ENCODE data around the gene IGF1R.

The IGF1R gene

GRCh38 chr15:98865397-98866339 lies 217.3 kb downstream of the IGF1R start:
- DNase-seq: peak; percentile 47 to 92 (median 59)

- peak in 1 of 5 experiments; percentile 30 for DNase-seq
Measured at GRCh38 chr15:98866511-98866910, 218.2 kb downstream of the IGF1R start.

GRCh38 chr15:98868564-98868963 lies 220.2 kb downstream of the IGF1R start:
- DNase-seq: no peak

- DNase-seq: no peak
Measured at GRCh38 chr15:98870788-98871187, 222.4 kb downstream of the IGF1R start.

- no peak for DNase-seq
Measured at GRCh38 chr15:98872774-98873173, 224.4 kb downstream of the IGF1R start.

GRCh38 chr15:98873441-98874218 lies 225.3 kb downstream of the IGF1R start:
- DNase-seq: no peak

GRCh38 chr15:98874370-98874769 lies 226.0 kb downstream of the IGF1R start:
- DNase-seq: no peak

GRCh38 chr15:98874773-98875172 lies 226.4 kb downstream of the IGF1R start:
- DNase-seq: no peak

- DNase-seq: no peak
Measured at GRCh38 chr15:98875309-98875708, 227.0 kb downstream of the IGF1R start.

GRCh38 chr15:98876451-98877369 lies 228.4 kb downstream of the IGF1R start:
- no peak for DNase-seq

- no peak for DNase-seq
Measured at GRCh38 chr15:98878172-98878571, 229.8 kb downstream of the IGF1R start.

GRCh38 chr15:98878862-98879261 lies 230.5 kb downstream of the IGF1R start:
- DNase-seq: no peak

GRCh38 chr15:98881526-98882520 lies 233.5 kb downstream of the IGF1R start:
- DNase-seq: peak in 1 of 5 experiments; percentile 68

- DNase-seq: no peak
Measured at GRCh38 chr15:98883478-98883877, 235.1 kb downstream of the IGF1R start.

- no peak for DNase-seq
Measured at GRCh38 chr15:98884894-98885293, 236.6 kb downstream of the IGF1R start.

GRCh38 chr15:98887976-98888375 lies 239.6 kb downstream of the IGF1R start:
- DNase-seq: no peak

- no peak for DNase-seq
Measured at GRCh38 chr15:98888820-98889479, 240.6 kb downstream of the IGF1R start.

GRCh38 chr15:98889930-98890695 lies 241.8 kb downstream of the IGF1R start:
- no peak for DNase-seq

GRCh38 chr15:98891301-98891700 lies 243.0 kb downstream of the IGF1R start:
- no peak for DNase-seq

GRCh38 chr15:98893401-98893800 lies 245.1 kb downstream of the IGF1R start:
- no peak for DNase-seq

All from T-helper 2 cell (primary cell).